Measurements from ENCODE around the gene E2F2. TPM values are rescaled to one million over a fixed set of nuclear protein-coding genes. Genes with fewer than 3 reads are reported as not detected.

Gene E2F2
- total RNA-seq, 1 experiment from 2014 or later = 5.1 TPM

DNA sequence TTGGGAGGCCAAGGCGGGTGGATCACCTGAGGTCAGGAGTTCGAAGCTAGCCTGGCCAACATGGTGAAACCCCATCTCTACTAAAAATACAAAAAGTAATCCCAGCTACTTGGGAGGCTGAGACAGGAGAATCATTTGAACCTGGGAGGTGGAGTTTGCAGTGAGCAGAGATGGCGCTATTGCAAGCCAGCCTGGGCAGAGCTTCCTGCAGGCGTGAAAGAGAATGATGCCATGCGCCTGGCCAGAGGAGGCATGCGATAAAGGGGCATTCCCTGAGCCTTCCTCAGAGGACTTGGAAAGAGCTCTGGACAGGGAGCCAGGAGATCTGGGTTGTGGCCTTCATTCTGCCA, 3.2 kb downstream of the E2F2 start:
- H2AFZ ChIP-seq (ENCODE audit: low read length) = no peak overlapping the region
- no peak overlapping the region for H2BK5ac ChIP-seq (ENCODE audit: insufficient read length, low read length)
- H3K9me3 Mint-ChIP-seq = no peaks in the 10 kb centered on the region
- H3K23me2 ChIP-seq (ENCODE audit: insufficient read length, low read depth, low read length, poor library complexity, severe bottlenecking) = peaks cover 3% of the 10 kb centered on the region
- no peak overlapping the region for H2AK5ac ChIP-seq (ENCODE audit: insufficient read length, low read length)
- H4K5ac ChIP-seq (ENCODE audit: insufficient read length, low read depth, low read length) = no peak overlapping the region
- DNase-seq = no peak
- peaks cover 0 to 4% (median 0%) of the 10 kb centered on the region in 3 experiments; a peak in 2 of 7 replicates for H3K36me3 Mint-ChIP-seq (ENCODE audit: insufficient read depth in 1 of 3, low read depth in 3 of 3)
- H3K4ac ChIP-seq (ENCODE audit: low read depth, low read length) = no peak overlapping the region
- peaks cover 4% of the 10 kb centered on the region; the same call in 1 of the 2 replicates for H3K27me3 ChIP-seq (ENCODE audit: insufficient read depth, low read length)
- H3K4me1 Mint-ChIP-seq = peaks cover 26 to 41% of the 10 kb centered on the region in 2 experiments
- H3K14ac ChIP-seq (ENCODE audit: insufficient read depth, low read length) = no peak overlapping the region
- no CpG with 5 or more reads among the region's 6 CpGs for WGBS (ENCODE audit: extremely low coverage, insufficient read length, low lambda C conversion rate)
- H3K4me1 ChIP-seq (ENCODE audit: insufficient read depth, low read length) = 0 out of 2 replicates have a peak, but pooled peaks cover 2% of the 10 kb centered on the region
- H4K20me1 ChIP-seq (ENCODE audit: control insufficient read depth, insufficient read depth, insufficient read length) = peaks cover 3% of the 10 kb centered on the region
- no peak overlapping the region; a peak in 1 of 7 replicates for H3K27ac Mint-ChIP-seq
- H3K4me3 Mint-ChIP-seq = no peak overlapping the region
- H2BK15ac ChIP-seq (ENCODE audit: low read depth, low read length) = no peak overlapping the region
- H3K9ac ChIP-seq (ENCODE audit: extremely low read depth, insufficient read length, low read length) = no peak overlapping the region
- H3T11ph ChIP-seq (ENCODE audit: low read length) = no peak overlapping the region
- no peaks in the 10 kb centered on the region for H3K9me3 ChIP-seq (ENCODE audit: control insufficient read depth, low read depth, low read length)
- H3K23ac ChIP-seq (ENCODE audit: insufficient read length, low read depth, low read length) = no peak overlapping the region
- H4K91ac ChIP-seq (ENCODE audit: insufficient read length, low read depth, low read length) = no peak overlapping the region
- H2BK12ac ChIP-seq (ENCODE audit: insufficient read length, low read depth, low read length) = no peak overlapping the region
- H3K56ac ChIP-seq (ENCODE audit: insufficient read length, low read depth, low read length) = no peak overlapping the region
- no peaks in the 10 kb centered on the region for H3K79me2 ChIP-seq (ENCODE audit: insufficient read depth, low read length)
- no peaks in the 10 kb centered on the region for H3K79me1 ChIP-seq (ENCODE audit: insufficient read depth, low read depth, low read length, poor library complexity, severe bottlenecking)
- H2BK120ac ChIP-seq (ENCODE audit: low read depth, low read length, poor library complexity, severe bottlenecking) = no peak overlapping the region
- H4K8ac ChIP-seq (replicated peaks; ENCODE audit: insufficient read length, low read depth, low read length) = no peak overlapping the region
- H3K4me2 ChIP-seq (ENCODE audit: insufficient read depth, insufficient read length, low read length) = no peak overlapping the region
- no peak overlapping the region for H2BK20ac ChIP-seq (ENCODE audit: low read depth, low read length, poor library complexity, severe bottlenecking)
- TF ChIP-seq, protein P1, sequence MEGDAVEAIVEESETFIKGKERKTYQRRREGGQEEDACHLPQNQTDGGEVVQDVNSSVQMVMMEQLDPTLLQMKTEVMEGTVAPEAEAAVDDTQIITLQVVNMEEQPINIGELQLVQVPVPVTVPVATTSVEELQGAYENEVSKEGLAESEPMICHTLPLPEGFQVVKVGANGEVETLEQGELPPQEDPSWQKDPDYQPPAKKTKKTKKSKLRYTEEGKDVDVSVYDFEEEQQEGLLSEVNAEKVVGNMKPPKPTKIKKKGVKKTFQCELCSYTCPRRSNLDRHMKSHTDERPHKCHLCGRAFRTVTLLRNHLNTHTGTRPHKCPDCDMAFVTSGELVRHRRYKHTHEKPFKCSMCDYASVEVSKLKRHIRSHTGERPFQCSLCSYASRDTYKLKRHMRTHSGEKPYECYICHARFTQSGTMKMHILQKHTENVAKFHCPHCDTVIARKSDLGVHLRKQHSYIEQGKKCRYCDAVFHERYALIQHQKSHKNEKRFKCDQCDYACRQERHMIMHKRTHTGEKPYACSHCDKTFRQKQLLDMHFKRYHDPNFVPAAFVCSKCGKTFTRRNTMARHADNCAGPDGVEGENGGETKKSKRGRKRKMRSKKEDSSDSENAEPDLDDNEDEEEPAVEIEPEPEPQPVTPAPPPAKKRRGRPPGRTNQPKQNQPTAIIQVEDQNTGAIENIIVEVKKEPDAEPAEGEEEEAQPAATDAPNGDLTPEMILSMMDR (conservative IDR thresholded peaks at IDR 0.05) = peak; percentile 20; the same call in 2 of the 3 replicates
- H3K18ac ChIP-seq (ENCODE audit: insufficient read length, low read depth, low read length) = no peak overlapping the region
- no peak overlapping the region for H3K27ac ChIP-seq (ENCODE audit: insufficient read length, low read depth, low read length)
- H3K27me3 Mint-ChIP-seq (ENCODE audit: low read depth) = peaks cover 40% of the 10 kb centered on the region
